ENCODE results near the gene IL11.

The IL11 gene

GRCh38 chr19:55324662-55325061, 45.6 kb downstream of the IL11 start:
- DNase-seq (ENCODE audit: low read depth), result no peak

- no peak for DNase-seq (ENCODE audit: low read depth)
Observed at GRCh38 chr19:55322204-55322885, 47.9 kb downstream of the IL11 start.

- no peak for DNase-seq (ENCODE audit: low read depth)
Observed at GRCh38 chr19:55321466-55322137, 48.7 kb downstream of the IL11 start.

- no peak for DNase-seq (ENCODE audit: low read depth)
Observed at GRCh38 chr19:55320844-55321419, 49.3 kb downstream of the IL11 start.

GRCh38 chr19:55319785-55320184, 50.5 kb downstream of the IL11 start:
- no peak for DNase-seq (ENCODE audit: low read depth)

GRCh38 chr19:55316646-55317045, 53.6 kb downstream of the IL11 start:
- DNase-seq (ENCODE audit: low read depth), result no peak

- no peak for DNase-seq (ENCODE audit: low read depth)
Observed at GRCh38 chr19:55315956-55316525, 54.2 kb downstream of the IL11 start.

- DNase-seq (ENCODE audit: low read depth), result no peak
Observed at GRCh38 chr19:55314396-55314795, 55.9 kb downstream of the IL11 start.
